ENCODE data around the gene DUS1L. TPM values are rescaled to one million over a fixed set of nuclear protein-coding genes. Genes with fewer than 3 reads are reported as not detected.

Gene DUS1L
- total RNA-seq, 1 donor from 2014 or later = 72.4 TPM

GRCh38 chr17:82084373-82085030 lies 18.9 kb upstream of the DUS1L start:
- TF ChIP-seq CTCF (IDR thresholded peaks at IDR 0.05) = no peak
- TF ChIP-seq POLR2A (IDR thresholded peaks at IDR 0.05) = no peak
- TF ChIP-seq POLR2AphosphoS5 (IDR thresholded peaks at IDR 0.05; ENCODE audit: insufficient read depth in 1 of 2, low read depth in 1 of 2) = no peak
- Histone ChIP-seq H3K9me3 (no peaks in the 10 kb centered on the region), H3K27me3 (no peaks in the 10 kb centered on the region), H3K4me3 (no peak overlapping the region), H3K4me1 (no peaks in the 10 kb centered on the region), H3K27ac (no peak overlapping the region), H3K36me3 (peaks cover 0 to 97% of the 10 kb centered on the region in 2 donors)
- no peak for DNase-seq (ENCODE audit: extremely low spot score in 2 of 2)
- intact Hi-C loops (cut with DNase I) = no loop called here

GRCh38 chr17:82083533-82084359 lies 18.1 kb upstream of the DUS1L start:
- H3K27ac ChIP-seq = no peak overlapping the region
- no peak overlapping the region for H3K4me3 ChIP-seq
- no peaks in the 10 kb centered on the region for H3K9me3 ChIP-seq
- H3K36me3 ChIP-seq = peaks cover 0 to 97% of the 10 kb centered on the region in 2 donors
- no peaks in the 10 kb centered on the region for H3K27me3 ChIP-seq
- H3K4me1 ChIP-seq = no peaks in the 10 kb centered on the region
- intact Hi-C loops (cut with DNase I) = no loop called here
- DNase-seq (ENCODE audit: extremely low spot score in 2 of 2) = no peak
- no peak for TF ChIP-seq CTCF (IDR thresholded peaks at IDR 0.05)
- TF ChIP-seq POLR2A (IDR thresholded peaks at IDR 0.05) = no peak
- no peak for TF ChIP-seq POLR2AphosphoS5 (IDR thresholded peaks at IDR 0.05; ENCODE audit: insufficient read depth in 1 of 2, low read depth in 1 of 2)

- H3K27me3 ChIP-seq = no peaks in the 10 kb centered on the region
- H3K4me1 ChIP-seq = peaks cover 6% of the 10 kb centered on the region
- no peak for DNase-seq (ENCODE audit: extremely low spot score in 2 of 2)
- H3K27ac ChIP-seq = no peak overlapping the region
- H3K4me3 ChIP-seq = no peak overlapping the region
- TF ChIP-seq CTCF (IDR thresholded peaks at IDR 0.05) (no peak), POLR2AphosphoS5 (IDR thresholded peaks at IDR 0.05; ENCODE audit: insufficient read depth in 1 of 2, low read depth in 1 of 2) (no peak), POLR2A (IDR thresholded peaks at IDR 0.05) (no peak)
- intact Hi-C loops (cut with DNase I) = no loop called here
- H3K9me3 ChIP-seq = no peaks in the 10 kb centered on the region
- peaks cover 0 to 94% of the 10 kb centered on the region in 2 donors for H3K36me3 ChIP-seq
Measured at GRCh38 chr17:82083009-82083408, 17.4 kb upstream of the DUS1L start.

- Histone ChIP-seq H3K27me3 (no peaks in the 10 kb centered on the region), H3K27ac (no peak overlapping the region), H3K4me1 (peaks cover 11% of the 10 kb centered on the region), H3K36me3 (peaks cover 0 to 88% of the 10 kb centered on the region in 2 donors), H3K9me3 (no peaks in the 10 kb centered on the region), H3K4me3 (no peak overlapping the region)
- TF ChIP-seq POLR2AphosphoS5 (IDR thresholded peaks at IDR 0.05; ENCODE audit: insufficient read depth in 1 of 2, low read depth in 1 of 2) (no peak), CTCF (IDR thresholded peaks at IDR 0.05) (no peak), POLR2A (IDR thresholded peaks at IDR 0.05) (no peak)
- DNase-seq (ENCODE audit: extremely low spot score in 2 of 2) = no peak
- intact Hi-C loops (cut with DNase I) = no loop called here
Measured at GRCh38 chr17:82082456-82082855, 16.9 kb upstream of the DUS1L start.

- no peak for DNase-seq (ENCODE audit: extremely low spot score in 2 of 2)
- intact Hi-C loops (cut with DNase I) = no loop called here
- Histone ChIP-seq H3K27me3 (no peaks in the 10 kb centered on the region), H3K36me3 (peaks cover 0 to 83% of the 10 kb centered on the region in 2 donors), H3K9me3 (no peaks in the 10 kb centered on the region), H3K4me3 (no peak overlapping the region), H3K27ac (no peak overlapping the region), H3K4me1 (peaks cover 16% of the 10 kb centered on the region)
- no peak for TF ChIP-seq CTCF (IDR thresholded peaks at IDR 0.05)
Measured at GRCh38 chr17:82081966-82082365, 16.4 kb upstream of the DUS1L start.
